ENCODE results near the gene FAM118B.
"Not testable (repeated sequence)": the region's sequence is repeated elsewhere in the genome, so short reads cannot be mapped to it uniquely, and the experiment has no call there.

FAM118B gene

DNA sequence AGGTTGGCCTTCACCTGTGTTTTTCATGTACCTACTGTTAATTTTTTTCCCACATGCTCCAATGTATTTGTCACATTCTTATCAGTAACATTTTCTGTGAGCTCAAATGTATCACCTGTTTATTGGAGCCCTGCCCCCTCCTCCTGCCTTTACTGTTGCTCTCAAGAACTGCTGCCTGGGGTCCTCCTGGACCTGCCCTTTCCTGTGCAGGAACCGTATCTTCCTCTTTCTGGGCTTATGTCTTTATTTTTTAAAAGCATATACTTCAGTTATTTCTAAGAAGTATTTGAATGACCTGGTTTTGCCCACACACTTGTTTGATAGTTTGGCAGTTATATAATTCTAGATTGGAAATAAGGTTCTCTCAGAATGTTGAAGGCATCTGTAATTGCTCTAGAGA is 5.9 kb downstream of the FAM118B start:
- Mint-ChIP-seq H3K4me3 (peak overlapping the region; percentile 4), H3K27me3 (no peaks in the 10 kb centered on the region), H3K9me3 (no peaks in the 10 kb centered on the region), H3K36me3 (ENCODE audit: low read depth) (peaks cover 20% of the 10 kb centered on the region), H3K27ac (peak overlapping the region; percentile 30), H3K4me1 (ENCODE audit: low read depth) (peaks cover 82% of the 10 kb centered on the region)
- intact Hi-C loops (cut with micrococcal nuclease), result loop anchor here (10.0 kb wide), 1 partner anchor 1153 kb away; the partner anchor contains the start of gene SLC37A2

DNA sequence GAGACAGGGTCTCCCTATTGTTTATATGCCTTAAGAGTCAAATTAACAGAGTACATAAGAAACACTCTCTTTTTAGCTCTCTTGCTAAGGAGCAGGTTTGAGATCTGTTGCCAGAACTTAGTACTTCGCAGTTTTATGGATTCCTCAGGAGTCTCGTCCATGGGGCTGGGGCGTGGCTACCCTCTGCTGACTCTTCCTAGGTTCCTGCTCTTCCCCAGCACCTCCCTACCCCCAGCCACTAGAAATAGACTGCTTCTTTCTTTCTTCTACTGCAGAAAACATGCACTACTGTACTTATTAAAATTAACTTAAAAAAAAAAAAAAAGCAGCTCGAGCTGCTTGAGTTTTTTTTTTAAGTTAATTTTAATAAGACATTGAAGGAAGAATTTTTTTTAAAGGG is 8.0 kb downstream of the FAM118B start:
- peak overlapping the region; percentile 37 for H3K27ac Mint-ChIP-seq
- H3K4me1 Mint-ChIP-seq (ENCODE audit: low read depth), result peaks cover 74% of the 10 kb centered on the region
- H3K27me3 Mint-ChIP-seq, result no peaks in the 10 kb centered on the region
- intact Hi-C loops (cut with micrococcal nuclease), result loop anchor here (10.0 kb wide), 1 partner anchor 1155 kb away; the partner anchor contains the start of gene SLC37A2
- no peak overlapping the region for H3K4me3 Mint-ChIP-seq
- peaks cover 28% of the 10 kb centered on the region for H3K36me3 Mint-ChIP-seq (ENCODE audit: low read depth)
- no peaks in the 10 kb centered on the region for H3K9me3 Mint-ChIP-seq

GRCh38 chr11:126224647-126225294 is 13.2 kb downstream of the FAM118B start:
- intact Hi-C loops (cut with micrococcal nuclease), result no loop called here
- Mint-ChIP-seq H3K27ac (peak overlapping the region; percentile 80), H3K27me3 (no peaks in the 10 kb centered on the region), H3K4me3 (no peak overlapping the region), H3K9me3 (peaks cover 12% of the 10 kb centered on the region), H3K4me1 (ENCODE audit: low read depth) (peaks cover 45% of the 10 kb centered on the region), H3K36me3 (ENCODE audit: low read depth) (peaks cover 44% of the 10 kb centered on the region)

GRCh38 chr11:126225295-126225665 is 13.7 kb downstream of the FAM118B start:
- Mint-ChIP-seq H3K36me3 (ENCODE audit: low read depth) (peaks cover 49% of the 10 kb centered on the region), H3K4me1 (ENCODE audit: low read depth) (peaks cover 40% of the 10 kb centered on the region)

DNA sequence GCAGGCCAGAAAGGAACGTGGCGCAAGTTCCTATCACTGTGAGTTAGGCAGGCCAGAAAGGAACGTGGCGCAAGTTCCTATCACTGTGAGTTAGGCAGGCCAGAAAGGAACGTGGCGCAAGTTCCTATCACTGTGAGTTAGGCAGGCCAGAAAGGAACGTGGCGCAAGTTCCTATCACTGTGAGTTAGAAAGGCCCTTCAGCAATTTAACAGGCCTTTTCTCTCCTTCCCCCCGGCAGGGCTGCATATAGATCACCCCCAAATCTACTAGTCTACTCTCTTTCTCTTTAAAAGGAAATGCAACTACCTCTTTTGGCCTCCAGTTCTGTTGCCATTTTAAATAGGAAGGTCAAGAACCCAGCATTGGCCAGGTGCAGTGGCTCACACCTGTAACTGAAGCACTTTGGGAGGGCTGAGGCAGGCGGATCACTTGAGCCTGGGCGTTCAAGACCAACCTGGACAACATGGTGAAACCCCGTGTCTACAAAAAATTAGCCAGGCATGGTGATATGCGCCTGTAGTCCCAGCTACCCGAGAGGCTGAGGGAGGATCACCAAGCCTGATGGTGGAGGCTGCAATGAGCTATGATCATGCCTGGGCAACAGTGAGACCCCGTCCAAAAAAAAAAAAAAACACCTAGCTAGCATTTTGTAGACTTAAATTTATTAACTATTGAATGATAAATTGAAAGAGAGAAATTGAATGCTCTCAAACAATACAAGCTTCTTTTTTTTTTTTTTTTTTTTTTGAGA is 14.9 kb downstream of the FAM118B start:
- H3K27me3 Mint-ChIP-seq, result no peaks in the 10 kb centered on the region
- H3K9me3 Mint-ChIP-seq, result peaks cover 12% of the 10 kb centered on the region
- intact Hi-C loops (cut with micrococcal nuclease), result no loop called here
- H3K4me1 Mint-ChIP-seq (ENCODE audit: low read depth), result peaks cover 35% of the 10 kb centered on the region
- no peak overlapping the region for H3K4me3 Mint-ChIP-seq
- H3K36me3 Mint-ChIP-seq (ENCODE audit: low read depth), result peaks cover 58% of the 10 kb centered on the region
- H3K27ac Mint-ChIP-seq, result no peak overlapping the region

More at GRCh38 chr11:126225295-126225665, 13.7 kb downstream of the FAM118B start:
- intact Hi-C loops (cut with micrococcal nuclease), result no loop called here
- Mint-ChIP-seq H3K27me3 (no peaks in the 10 kb centered on the region), H3K9me3 (peaks cover 12% of the 10 kb centered on the region), H3K27ac (peak overlapping the region; percentile 80), H3K4me3 (no peak overlapping the region)

- intact Hi-C loops (cut with micrococcal nuclease), result no loop called here
- Mint-ChIP-seq H3K27me3 (no peaks in the 10 kb centered on the region), H3K4me3 (no peak overlapping the region), H3K9me3 (peaks cover 8% of the 10 kb centered on the region), H3K27ac (no peak overlapping the region), H3K4me1 (ENCODE audit: low read depth) (peaks cover 11% of the 10 kb centered on the region), H3K36me3 (ENCODE audit: low read depth) (peaks cover 44% of the 10 kb centered on the region)
Observed at GRCh38 chr11:126229858-126230540, 18.4 kb downstream of the FAM118B start.

- no peaks in the 10 kb centered on the region for H3K27me3 Mint-ChIP-seq
- no peak overlapping the region for H3K4me3 Mint-ChIP-seq
- intact Hi-C loops (cut with micrococcal nuclease), result no loop called here
- peaks cover 6% of the 10 kb centered on the region for H3K4me1 Mint-ChIP-seq (ENCODE audit: low read depth)
- no peaks in the 10 kb centered on the region for H3K9me3 Mint-ChIP-seq
- no peak overlapping the region for H3K27ac Mint-ChIP-seq
- peaks cover 54% of the 10 kb centered on the region for H3K36me3 Mint-ChIP-seq (ENCODE audit: low read depth)
Observed at GRCh38 chr11:126231725-126232459, 20.3 kb downstream of the FAM118B start.

DNA sequence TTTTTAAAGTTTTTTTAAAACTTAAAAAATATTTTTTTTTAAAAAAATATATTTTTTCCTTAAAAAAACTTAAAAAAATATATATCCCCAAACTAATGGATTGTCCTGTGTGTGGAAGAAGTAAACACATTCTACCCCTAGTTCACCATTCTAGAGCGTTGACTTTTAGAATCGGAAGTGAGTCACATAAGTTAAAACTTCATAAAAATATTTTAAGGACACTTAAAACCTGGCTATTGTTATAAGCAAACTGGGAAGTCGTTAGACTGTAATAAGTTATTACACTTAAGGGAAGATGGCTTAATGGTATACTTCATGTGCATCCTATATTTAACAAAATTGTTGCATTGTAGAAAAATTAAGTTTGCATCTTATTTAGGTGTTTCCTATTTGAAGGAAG is 21.1 kb downstream of the FAM118B start:
- Mint-ChIP-seq H3K9me3 (no peaks in the 10 kb centered on the region), H3K36me3 (ENCODE audit: low read depth) (peaks cover 56% of the 10 kb centered on the region), H3K27me3 (no peaks in the 10 kb centered on the region), H3K4me1 (ENCODE audit: low read depth) (peaks cover 6% of the 10 kb centered on the region), H3K4me3 (no peak overlapping the region), H3K27ac (no peak overlapping the region)
- intact Hi-C loops (cut with micrococcal nuclease), result no loop called here

DNA sequence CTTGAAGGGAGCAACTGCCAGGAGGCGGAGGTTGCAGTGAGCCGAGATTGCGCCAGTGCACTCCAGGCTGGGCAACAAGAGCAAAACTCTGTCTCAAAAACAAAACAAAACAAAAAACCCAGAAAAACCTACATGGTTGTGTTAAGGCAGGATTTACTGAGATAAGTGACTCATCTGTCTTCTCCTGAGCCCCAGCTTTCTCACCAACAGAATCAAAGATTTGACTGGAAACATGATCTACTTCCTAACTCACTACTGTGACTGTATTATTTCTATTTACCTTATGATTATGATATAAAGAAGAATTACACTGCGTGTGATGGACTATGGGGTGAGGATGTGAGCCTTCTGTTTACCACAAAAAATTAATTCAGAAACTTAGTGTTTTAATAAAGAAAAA is 21.8 kb downstream of the FAM118B start:
- Mint-ChIP-seq H3K9me3 (no peaks in the 10 kb centered on the region), H3K4me1 (ENCODE audit: low read depth) (peaks cover 6% of the 10 kb centered on the region), H3K27me3 (no peaks in the 10 kb centered on the region), H3K4me3 (no peak overlapping the region), H3K36me3 (ENCODE audit: low read depth) (peaks cover 63% of the 10 kb centered on the region), H3K27ac (no peak overlapping the region)
- intact Hi-C loops (cut with micrococcal nuclease), result no loop called here

- Mint-ChIP-seq H3K4me1 (ENCODE audit: low read depth) (peaks cover 7% of the 10 kb centered on the region), H3K27ac (no peak overlapping the region), H3K27me3 (no peaks in the 10 kb centered on the region), H3K36me3 (ENCODE audit: low read depth) (peaks cover 73% of the 10 kb centered on the region), H3K4me3 (no peak overlapping the region), H3K9me3 (no peaks in the 10 kb centered on the region)
- intact Hi-C loops (cut with micrococcal nuclease), result no loop called here
Observed at GRCh38 chr11:126246636-126247035, 35.1 kb downstream of the FAM118B start.

- H3K4me3 Mint-ChIP-seq, result no peak overlapping the region
- no peaks in the 10 kb centered on the region for H3K4me1 Mint-ChIP-seq (ENCODE audit: low read depth)
- intact Hi-C loops (cut with micrococcal nuclease), result no loop called here
- no peaks in the 10 kb centered on the region for H3K9me3 Mint-ChIP-seq
- H3K36me3 Mint-ChIP-seq (ENCODE audit: low read depth), result peaks cover 94% of the 10 kb centered on the region
- H3K27me3 Mint-ChIP-seq, result no peaks in the 10 kb centered on the region
- H3K27ac Mint-ChIP-seq, result no peak overlapping the region
Observed at GRCh38 chr11:126253265-126253664, 41.7 kb downstream of the FAM118B start.

- intact Hi-C loops (cut with micrococcal nuclease), result no loop called here
- peaks cover 87% of the 10 kb centered on the region for H3K36me3 Mint-ChIP-seq (ENCODE audit: low read depth)
- no peak overlapping the region for H3K27ac Mint-ChIP-seq
Observed at GRCh38 chr11:126254819-126255218, 43.2 kb downstream of the FAM118B start.

DNA sequence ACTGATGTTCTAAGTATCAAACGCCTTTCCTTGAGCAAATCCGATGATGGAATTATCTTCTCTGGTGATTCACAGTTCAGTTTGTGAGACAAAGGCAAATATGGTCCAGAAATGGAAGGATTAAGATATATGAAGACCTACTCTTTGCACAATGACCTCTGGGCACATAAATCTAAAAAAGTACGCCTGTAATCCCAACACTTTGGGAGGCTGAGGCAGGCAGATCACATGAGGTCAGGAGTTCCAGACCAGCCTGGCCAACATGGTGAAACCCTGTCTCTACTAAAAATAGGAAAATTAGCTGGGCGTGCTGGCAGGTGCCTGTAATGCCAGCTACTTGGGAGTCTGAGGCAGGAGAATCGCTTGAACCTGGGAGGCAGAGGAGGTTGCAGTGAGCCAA is 43.9 kb downstream of the FAM118B start:
- intact Hi-C loops (cut with micrococcal nuclease); H3K27ac Mint-ChIP-seq; H3K4me1 Mint-ChIP-seq (ENCODE audit: low read depth); H3K9me3 Mint-ChIP-seq; H3K27me3 Mint-ChIP-seq; H3K4me3 Mint-ChIP-seq: not testable (repeated sequence)
- peaks cover 87% of the 10 kb centered on the region for H3K36me3 Mint-ChIP-seq (ENCODE audit: low read depth)

More at GRCh38 chr11:126254819-126255218, 43.2 kb downstream of the FAM118B start:
- Mint-ChIP-seq H3K4me1 (ENCODE audit: low read depth) (no peaks in the 10 kb centered on the region), H3K4me3 (no peak overlapping the region), H3K27me3 (no peaks in the 10 kb centered on the region), H3K9me3 (no peaks in the 10 kb centered on the region)
